ENCODE data around the gene FNIP1. TPM values are rescaled to one million over a fixed set of nuclear protein-coding genes. Genes with fewer than 3 reads are reported as not detected.
A peak's percentile ranks its signal among the peaks of the same experiment; 100 is the strongest.

FNIP1 gene
- total and polyA plus RNA-seq, 9 of the 15 experiments (the other 6 are each of a cell fraction or from before 2014, with no cell fraction given), result 5.0 to 32.8 (median 18.4) TPM

- TF ChIP-seq, protein P1, sequence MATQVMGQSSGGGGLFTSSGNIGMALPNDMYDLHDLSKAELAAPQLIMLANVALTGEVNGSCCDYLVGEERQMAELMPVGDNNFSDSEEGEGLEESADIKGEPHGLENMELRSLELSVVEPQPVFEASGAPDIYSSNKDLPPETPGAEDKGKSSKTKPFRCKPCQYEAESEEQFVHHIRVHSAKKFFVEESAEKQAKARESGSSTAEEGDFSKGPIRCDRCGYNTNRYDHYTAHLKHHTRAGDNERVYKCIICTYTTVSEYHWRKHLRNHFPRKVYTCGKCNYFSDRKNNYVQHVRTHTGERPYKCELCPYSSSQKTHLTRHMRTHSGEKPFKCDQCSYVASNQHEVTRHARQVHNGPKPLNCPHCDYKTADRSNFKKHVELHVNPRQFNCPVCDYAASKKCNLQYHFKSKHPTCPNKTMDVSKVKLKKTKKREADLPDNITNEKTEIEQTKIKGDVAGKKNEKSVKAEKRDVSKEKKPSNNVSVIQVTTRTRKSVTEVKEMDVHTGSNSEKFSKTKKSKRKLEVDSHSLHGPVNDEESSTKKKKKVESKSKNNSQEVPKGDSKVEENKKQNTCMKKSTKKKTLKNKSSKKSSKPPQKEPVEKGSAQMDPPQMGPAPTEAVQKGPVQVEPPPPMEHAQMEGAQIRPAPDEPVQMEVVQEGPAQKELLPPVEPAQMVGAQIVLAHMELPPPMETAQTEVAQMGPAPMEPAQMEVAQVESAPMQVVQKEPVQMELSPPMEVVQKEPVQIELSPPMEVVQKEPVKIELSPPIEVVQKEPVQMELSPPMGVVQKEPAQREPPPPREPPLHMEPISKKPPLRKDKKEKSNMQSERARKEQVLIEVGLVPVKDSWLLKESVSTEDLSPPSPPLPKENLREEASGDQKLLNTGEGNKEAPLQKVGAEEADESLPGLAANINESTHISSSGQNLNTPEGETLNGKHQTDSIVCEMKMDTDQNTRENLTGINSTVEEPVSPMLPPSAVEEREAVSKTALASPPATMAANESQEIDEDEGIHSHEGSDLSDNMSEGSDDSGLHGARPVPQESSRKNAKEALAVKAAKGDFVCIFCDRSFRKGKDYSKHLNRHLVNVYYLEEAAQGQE (IDR thresholded peaks at IDR 0.05; ENCODE audit: borderline replicate concordance), result no peak
- TF ChIP-seq, protein P1 (CRISPR knock-in tag; IDR thresholded peaks at IDR 0.05; ENCODE audit: low read depth), result peak; percentile 54; the same call in 1 of the 2 replicates
- TF ChIP-seq, protein P2, sequence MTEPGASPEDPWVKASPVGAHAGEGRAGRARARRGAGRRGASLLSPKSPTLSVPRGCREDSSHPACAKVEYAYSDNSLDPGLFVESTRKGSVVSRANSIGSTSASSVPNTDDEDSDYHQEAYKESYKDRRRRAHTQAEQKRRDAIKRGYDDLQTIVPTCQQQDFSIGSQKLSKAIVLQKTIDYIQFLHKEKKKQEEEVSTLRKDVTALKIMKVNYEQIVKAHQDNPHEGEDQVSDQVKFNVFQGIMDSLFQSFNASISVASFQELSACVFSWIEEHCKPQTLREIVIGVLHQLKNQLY (CRISPR knock-in tag; conservative IDR thresholded peaks at IDR 0.05), result 0 out of 4 replicates have a peak, but pooled peaks of 1 of the 2 experiments have one; percentile 9
- TF ChIP-seq THAP7 (CRISPR knock-in tag; IDR thresholded peaks at IDR 0.05), result peak; percentile 83
- TF ChIP-seq, protein P3, sequence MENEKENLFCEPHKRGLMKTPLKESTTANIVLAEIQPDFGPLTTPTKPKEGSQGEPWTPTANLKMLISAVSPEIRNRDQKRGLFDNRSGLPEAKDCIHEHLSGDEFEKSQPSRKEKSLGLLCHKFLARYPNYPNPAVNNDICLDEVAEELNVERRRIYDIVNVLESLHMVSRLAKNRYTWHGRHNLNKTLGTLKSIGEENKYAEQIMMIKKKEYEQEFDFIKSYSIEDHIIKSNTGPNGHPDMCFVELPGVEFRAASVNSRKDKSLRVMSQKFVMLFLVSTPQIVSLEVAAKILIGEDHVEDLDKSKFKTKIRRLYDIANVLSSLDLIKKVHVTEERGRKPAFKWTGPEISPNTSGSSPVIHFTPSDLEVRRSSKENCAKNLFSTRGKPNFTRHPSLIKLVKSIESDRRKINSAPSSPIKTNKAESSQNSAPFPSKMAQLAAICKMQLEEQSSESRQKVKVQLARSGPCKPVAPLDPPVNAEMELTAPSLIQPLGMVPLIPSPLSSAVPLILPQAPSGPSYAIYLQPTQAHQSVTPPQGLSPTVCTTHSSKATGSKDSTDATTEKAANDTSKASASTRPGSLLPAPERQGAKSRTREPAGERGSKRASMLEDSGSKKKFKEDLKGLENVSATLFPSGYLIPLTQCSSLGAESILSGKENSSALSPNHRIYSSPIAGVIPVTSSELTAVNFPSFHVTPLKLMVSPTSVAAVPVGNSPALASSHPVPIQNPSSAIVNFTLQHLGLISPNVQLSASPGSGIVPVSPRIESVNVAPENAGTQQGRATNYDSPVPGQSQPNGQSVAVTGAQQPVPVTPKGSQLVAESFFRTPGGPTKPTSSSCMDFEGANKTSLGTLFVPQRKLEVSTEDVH (IDR thresholded peaks at IDR 0.05; ENCODE audit: low read depth, partially characterized antibody), result peak; percentile 5
- 0 out of 2 replicates have a peak, but pooled peaks have one; percentile 71 for TF ChIP-seq FOXK1 (CRISPR knock-in tag; IDR thresholded peaks at IDR 0.05; ENCODE audit: borderline replicate concordance)
- TF ChIP-seq ZNF431 (CRISPR knock-in tag; IDR thresholded peaks at IDR 0.05), result no peak; the same call in 1 of the 2 replicates
- TF ChIP-seq CEBPB (tag; IDR thresholded peaks at IDR 0.05), result peak; percentile 27; the same call in 1 of the 2 replicates
- TF ChIP-seq PURB (CRISPR knock-in tag; IDR thresholded peaks at IDR 0.05; ENCODE audit: low read depth), result no peak
- peak; percentile 41; the same call in 1 of the 2 replicates for TF ChIP-seq ZNF23 (CRISPR knock-in tag; IDR thresholded peaks at IDR 0.05)
- TF ChIP-seq HLTF (IDR thresholded peaks at IDR 0.05), result no peak
- TF ChIP-seq ZFP36 (IDR thresholded peaks at IDR 0.05; ENCODE audit: low read depth, low read length, partially characterized antibody), result no peak
Measured at GRCh38 chr5:131635684-131636572, 160.9 kb downstream of the FNIP1 start (continued).

Measured in K562 (cell line).